Stimulated activated CD8-positive, alpha-beta memory T cell treated with anti-CD3 and anti-CD28 coated beads, Interleukin-4, amount 100 ng/mL, for 48 hours (primary cell): ENCODE measurements around the gene ZPBP2.
"Not testable (repeated sequence)": the region's sequence is repeated elsewhere in the genome, so short reads cannot be mapped to it uniquely, and the experiment has no call there.

Experiments
- DNase-seq: peaks from one replicate; pipeline ENCODE4 v3.0.0-alpha.2; 2020

The ZPBP2 gene, protein sequence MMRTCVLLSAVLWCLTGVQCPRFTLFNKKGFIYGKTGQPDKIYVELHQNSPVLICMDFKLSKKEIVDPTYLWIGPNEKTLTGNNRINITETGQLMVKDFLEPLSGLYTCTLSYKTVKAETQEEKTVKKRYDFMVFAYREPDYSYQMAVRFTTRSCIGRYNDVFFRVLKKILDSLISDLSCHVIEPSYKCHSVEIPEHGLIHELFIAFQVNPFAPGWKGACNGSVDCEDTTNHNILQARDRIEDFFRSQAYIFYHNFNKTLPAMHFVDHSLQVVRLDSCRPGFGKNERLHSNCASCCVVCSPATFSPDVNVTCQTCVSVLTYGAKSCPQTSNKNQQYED

DNA sequence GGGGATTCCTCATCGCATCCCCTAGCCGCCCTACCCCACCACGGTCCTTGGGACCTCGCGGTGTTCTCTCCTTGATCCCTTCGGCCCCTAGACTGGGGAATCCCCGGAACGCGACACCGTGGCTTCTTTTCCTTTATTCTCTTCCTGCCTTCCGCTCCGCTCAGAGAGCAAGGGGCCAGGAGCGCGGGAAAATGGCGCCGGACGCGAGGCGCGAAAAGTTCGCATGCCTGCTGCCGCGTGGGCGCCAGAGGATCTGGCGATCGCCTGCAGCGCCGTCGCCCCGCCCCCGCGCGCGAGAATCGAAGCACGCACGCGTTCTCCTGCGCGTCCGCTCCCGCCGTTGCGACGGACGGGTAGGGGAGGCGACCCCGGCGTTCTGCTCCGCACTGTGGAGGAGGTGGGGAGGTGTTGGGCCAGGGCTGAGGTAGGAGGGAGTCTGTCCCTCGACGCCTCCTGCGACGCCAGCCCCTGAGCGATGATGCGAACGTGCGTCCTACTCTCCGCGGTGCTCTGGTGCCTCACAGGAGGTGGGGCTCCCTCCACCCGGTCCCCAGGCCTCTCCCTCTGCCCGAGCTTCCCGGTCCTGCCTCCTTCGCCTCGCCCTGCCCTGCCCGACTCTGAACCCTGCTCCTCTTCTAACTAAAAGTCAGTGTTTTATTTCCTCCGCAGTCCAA, at the start of gene ZPBP2:
Gene ZPBP2 (plus strand): TSS at position 323 of the 674 bp plus-strand sequence. CDS start 153 bp downstream, at position 476.
- DNase-seq, result peak; percentile 67

GRCh38 chr17:39818358-39819000, 49.5 kb upstream of the ZPBP2 start:
- no peak for DNase-seq

- no peak for DNase-seq
Measured at GRCh38 chr17:39820541-39820940, 47.5 kb upstream of the ZPBP2 start.

GRCh38 chr17:39820987-39821386, 47.0 kb upstream of the ZPBP2 start:
- DNase-seq, result no peak

DNA sequence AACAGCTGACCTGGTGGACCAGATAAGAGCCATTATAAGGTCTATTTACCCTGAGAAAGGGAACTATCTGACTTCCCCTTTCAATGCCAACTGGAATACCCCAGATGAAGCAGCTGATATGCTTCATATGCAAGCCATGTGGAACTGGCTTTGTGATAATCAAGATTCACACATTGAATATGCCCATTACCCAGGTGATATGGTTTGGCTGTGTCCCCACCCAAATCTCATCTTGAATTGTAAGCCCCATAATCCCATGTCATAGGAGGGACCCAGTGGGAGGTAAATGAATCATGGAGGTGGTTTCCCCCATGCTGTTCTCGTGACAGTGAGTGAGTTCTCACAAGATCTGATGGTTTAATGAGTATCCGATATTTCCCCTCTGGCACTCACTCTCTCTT, 46.0 kb upstream of the ZPBP2 start:
- no peak for DNase-seq

DNA sequence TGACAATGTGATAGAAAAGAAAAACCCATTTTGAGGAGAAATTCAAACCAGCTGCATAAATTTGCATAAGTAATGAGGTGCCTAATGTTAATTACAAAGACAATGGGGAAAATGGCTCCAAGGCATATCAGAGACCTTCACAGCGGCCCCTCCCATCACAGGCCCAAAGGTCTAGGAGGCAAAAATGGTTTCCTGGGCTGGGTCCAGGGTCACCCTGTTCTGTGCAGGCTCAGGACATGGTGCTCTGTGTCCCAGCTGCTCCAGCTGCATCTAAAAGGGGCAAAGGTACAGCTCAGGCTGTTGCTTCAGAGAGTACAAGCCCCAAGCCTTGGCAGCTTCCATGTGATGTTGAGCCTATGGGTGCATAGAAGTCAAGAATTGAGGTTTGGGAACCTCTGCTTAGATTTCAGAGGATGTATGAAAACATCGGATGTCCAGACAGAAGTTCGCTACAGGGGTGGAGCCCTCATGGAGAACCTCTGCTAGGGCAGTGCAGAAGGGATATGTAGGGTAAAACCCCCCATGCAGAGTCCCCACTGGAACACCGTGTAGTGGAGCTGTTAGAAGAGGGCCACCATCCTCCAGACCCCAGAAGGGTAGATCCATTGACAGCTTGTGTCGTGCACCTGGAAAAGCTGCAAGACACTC, 44.5 kb upstream of the ZPBP2 start:
- DNase-seq, result no peak

DNA sequence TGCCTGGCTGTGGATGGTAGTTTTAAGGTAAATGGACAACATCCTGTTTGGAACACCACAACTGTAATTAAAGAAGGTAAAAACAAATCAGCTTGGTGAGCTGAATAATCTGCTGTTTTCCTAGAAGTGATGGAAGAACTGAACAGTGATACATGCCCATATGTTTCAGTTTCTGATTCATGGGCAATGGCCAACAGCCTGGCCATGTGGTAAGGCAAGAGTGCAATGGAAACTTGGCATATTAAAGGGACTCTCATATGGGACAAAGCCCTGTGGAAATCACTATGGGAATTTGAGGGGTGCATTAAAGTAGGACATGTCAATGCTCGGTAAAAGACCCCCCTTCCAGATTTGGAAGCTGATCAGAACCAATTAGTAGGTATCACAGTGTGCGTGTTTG, 41.7 kb upstream of the ZPBP2 start:
- DNase-seq, result no peak

GRCh38 chr17:39828443-39828842, 39.6 kb upstream of the ZPBP2 start:
- no peak for DNase-seq

DNA sequence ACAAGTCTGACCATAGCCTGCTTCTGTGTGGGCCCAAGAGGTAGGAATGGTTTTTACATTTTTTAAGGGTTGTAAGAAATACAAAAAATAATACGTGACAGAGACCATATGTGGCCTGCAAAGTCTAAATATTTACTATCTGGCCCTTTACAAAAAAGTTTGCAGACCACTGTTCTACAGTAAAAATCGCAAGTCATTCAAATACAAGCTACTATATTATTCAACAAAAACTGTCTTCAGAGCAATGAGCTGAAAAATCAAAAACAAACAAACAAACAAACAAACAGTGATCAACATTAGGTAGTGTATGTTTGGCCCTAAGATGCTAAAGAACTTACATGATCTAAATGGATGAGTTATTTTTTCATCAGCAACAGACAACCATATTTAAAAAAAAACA, 36.4 kb upstream of the ZPBP2 start:
- no peak for DNase-seq

DNA sequence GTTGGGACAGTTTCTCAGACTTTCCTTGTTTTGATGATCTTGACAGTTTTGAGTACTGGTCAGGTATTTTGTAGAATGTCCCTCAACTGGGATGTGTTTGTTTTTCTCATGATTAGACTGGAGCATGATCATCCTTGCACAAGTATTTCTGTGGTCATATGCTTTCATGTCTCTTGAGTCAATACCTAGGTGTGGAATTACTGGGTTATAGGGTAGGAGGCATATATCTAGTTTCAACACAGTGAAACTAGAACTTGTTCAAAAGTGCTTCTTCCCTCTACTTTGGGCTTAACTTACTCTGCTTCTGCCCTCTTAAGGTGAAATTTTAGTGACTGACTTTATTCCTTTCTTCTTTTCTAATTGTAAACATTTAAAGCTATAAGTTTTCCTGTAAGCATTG, 34.0 kb upstream of the ZPBP2 start:
- no peak for DNase-seq

DNA sequence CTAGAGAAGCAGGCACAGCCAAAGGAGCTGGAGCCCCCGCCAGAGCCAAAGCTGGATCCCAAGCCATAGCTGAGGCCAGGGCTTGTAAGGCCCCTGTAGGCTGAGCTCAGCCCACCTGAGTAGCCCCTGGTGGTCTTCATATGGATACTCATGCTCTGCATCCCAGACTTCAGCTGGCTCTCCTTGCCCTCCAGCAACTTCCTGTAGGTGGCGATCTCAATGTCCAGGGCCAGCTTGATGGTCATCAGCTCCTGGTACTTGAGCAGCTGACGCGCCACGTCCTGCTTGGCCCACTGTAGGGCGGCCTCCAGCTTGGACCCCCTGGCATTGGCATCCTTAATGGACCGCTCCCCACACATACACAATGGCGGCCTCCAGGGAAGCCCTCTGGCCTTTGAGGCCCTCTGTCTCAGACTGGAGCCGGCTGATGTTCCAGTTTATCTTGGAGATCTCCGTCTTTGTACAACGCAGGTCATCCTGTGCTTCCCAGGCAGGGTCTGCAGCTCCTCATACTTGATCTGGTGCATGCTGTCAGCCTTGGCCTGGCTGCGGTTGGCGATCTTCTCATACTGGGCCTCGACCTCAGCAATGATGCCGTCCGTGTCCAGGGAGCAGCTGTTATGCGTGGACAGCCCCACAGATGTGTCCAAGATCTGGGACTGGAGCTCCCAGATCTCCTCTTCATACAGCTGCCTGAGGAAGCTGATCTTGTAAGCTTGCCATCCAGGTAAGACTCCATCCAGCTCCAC, 32.8 kb upstream of the ZPBP2 start:
- DNase-seq, result no peak

- no peak for DNase-seq
Measured at GRCh38 chr17:39836117-39836516, 31.9 kb upstream of the ZPBP2 start.

DNA sequence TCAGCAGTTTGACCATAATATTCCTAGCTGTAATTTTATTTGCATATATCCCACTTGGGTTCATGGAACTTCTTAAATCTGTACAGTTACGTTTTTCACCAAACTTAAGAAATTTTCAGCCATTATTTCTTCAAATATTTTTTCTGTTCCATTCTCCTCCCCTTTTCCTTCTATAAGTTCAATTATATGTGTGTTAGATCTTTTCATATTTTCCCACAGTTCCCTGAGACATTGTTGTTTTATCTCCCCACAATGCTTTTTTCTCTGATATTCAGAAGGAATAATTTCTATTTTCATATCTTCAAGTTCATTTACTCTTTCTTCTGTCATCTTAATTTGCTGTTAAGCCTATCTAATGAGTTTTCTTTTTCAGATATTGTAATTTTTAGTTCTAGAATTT, 29.9 kb upstream of the ZPBP2 start:
- no peak for DNase-seq

DNA sequence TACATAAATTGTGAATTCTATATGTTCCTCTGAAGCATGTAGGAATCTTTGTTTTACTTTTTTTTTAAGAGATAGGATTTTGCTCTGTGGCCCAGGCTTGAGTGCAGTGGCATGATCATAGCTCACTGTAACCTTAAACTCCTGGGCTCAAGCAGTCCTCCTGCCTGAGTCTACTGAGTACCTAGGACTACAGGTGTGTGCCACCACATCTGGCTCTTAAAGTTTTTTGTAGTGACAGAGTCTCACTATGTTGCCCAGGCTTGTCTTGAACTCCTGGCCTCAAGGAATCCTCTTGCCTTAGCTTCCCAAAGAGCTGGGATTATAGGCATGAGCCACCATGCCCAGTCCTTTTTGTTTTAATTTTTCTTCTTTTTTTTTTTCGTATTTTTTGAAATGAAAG, 29.2 kb upstream of the ZPBP2 start:
- DNase-seq, result no peak

GRCh38 chr17:39841134-39841683, 26.8 kb upstream of the ZPBP2 start:
- DNase-seq, result no peak

DNA sequence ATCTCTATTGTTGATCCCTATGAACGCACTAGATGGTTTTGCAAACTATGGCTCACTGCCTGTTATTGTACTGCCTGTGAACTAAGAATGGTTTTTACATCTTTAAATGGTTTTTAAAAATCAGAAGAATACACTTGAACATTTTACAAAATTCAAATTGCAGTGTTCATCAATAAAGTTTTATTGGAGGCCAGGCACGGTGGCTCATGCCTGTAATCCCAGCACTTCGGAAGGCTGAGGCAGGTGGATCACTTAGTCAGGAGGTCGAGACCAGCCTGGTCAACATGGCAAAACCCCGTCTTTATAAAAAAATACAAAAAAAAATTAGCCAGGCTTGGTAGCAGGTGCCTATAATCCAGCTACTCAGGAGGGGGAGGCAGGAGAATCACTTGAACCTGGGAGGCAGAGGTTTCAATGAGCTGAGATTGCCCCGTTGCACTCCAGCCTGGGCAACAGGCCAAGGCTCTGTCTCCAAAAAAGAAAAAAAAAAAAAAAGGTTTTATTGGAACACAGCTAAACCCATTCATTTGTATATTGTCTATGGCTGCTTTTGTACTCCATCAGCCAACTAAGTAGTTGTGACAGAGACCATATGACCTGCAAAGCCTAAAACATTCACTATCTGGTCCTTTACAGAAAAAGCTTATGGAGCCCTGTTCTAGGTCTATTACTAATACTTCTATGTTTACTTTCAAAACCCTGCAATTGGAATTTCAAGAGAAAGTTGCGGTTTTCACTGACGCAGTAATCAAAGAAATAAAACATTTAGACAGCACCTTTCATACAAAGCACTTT, 22.8 kb upstream of the ZPBP2 start:
- DNase-seq, result no peak

GRCh38 chr17:39846205-39846604, 21.8 kb upstream of the ZPBP2 start:
- no peak for DNase-seq

DNA sequence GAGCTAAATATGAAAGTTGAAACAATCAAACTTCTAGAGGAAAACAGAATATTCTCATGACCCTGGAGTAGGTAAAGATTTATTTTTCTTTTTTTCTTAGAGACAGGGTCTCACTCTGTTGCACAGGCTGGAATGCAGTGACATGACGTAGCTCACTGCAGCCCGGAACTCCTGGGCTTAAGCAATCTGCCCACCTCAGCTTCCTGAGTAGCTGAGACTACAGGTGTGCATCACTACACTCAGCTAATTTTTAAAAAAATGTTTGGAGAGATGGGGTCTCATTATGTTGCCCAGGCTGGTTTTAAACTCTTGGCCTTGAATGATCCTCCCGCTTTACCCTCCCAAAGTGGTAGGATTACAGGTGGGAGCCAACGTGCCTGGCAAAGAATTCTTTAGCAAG, 19.4 kb upstream of the ZPBP2 start:
- DNase-seq, result no peak

DNA sequence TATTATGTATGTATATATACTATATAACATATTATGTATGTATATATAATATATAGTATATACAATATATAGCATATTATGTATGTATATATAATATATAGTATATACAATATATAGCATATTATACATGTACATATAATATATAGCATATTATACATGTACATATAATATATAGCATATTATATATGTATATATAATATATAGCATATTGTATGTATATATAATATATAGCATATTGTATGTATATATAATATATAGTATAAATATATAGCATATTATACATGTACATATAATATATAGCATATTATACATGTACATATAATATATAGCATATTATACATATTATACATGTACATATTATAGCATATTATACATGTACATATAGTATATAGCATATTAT, 17.8 kb upstream of the ZPBP2 start:
- DNase-seq, result not testable (repeated sequence)

GRCh38 chr17:39852239-39852638, 15.8 kb upstream of the ZPBP2 start:
- no peak for DNase-seq

GRCh38 chr17:39854909-39855308, 13.1 kb upstream of the ZPBP2 start:
- no peak for DNase-seq
